GM12801 (cell line): ENCODE data around the gene ACKR3.

Experiments
- TF ChIP-seq, protein P1 (sequence below): IDR thresholded peaks from one replicate; pipeline ENCODE4 v1.5.1; 2011; ENCODE audit warnings: control low read depth; ENCODE audit not compliant: insufficient read length; ENCODE audit errors: extremely low read depth

The ACKR3 gene

DNA sequence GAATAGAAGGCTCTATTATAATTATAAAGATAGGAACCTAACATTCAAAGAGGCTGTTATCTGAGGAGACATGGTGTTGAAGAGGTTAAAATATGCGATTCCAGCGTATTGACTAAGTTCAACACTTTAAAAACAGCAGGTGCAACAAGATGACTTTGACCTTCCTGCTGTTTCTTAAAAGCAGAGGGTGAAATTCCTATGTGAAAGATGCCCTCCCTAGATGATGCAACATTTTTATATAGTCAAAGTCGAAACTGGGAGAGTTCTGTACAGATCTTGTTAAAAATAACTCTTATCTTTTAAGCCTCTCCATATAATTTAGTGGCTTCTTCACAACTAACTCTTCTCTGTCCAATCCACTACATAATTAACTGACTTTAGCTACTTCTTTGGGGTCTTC lies 4.4 kb upstream of the ACKR3 start:
- TF ChIP-seq, protein P1, sequence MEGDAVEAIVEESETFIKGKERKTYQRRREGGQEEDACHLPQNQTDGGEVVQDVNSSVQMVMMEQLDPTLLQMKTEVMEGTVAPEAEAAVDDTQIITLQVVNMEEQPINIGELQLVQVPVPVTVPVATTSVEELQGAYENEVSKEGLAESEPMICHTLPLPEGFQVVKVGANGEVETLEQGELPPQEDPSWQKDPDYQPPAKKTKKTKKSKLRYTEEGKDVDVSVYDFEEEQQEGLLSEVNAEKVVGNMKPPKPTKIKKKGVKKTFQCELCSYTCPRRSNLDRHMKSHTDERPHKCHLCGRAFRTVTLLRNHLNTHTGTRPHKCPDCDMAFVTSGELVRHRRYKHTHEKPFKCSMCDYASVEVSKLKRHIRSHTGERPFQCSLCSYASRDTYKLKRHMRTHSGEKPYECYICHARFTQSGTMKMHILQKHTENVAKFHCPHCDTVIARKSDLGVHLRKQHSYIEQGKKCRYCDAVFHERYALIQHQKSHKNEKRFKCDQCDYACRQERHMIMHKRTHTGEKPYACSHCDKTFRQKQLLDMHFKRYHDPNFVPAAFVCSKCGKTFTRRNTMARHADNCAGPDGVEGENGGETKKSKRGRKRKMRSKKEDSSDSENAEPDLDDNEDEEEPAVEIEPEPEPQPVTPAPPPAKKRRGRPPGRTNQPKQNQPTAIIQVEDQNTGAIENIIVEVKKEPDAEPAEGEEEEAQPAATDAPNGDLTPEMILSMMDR: no peak

DNA sequence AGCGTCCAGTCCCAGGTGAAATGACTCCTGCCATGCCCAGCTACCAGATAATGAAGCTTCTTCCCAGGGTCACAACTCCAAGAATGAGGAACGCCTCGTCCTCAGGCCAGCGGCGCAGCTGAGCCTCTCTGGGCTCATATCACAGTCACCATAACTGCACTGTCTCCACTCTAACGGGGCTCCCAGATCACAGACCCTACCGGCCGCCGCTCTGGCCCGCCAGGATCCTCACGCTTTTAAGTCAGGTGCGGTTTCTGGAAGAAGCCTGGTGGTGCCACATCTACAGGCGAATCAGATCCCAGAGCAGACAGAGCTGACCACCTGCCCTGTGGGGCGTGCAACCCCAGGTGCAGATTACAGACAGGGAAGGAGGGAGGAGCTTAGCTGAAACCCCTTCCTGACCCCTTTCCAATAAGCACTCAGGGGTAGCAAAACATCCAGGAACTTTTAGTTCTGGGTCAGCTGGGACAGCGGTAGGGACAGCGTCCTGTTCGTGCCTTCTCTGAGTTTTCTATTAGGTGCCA lies 3.7 kb upstream of the ACKR3 start:
- TF ChIP-seq, protein P1: no peak

DNA sequence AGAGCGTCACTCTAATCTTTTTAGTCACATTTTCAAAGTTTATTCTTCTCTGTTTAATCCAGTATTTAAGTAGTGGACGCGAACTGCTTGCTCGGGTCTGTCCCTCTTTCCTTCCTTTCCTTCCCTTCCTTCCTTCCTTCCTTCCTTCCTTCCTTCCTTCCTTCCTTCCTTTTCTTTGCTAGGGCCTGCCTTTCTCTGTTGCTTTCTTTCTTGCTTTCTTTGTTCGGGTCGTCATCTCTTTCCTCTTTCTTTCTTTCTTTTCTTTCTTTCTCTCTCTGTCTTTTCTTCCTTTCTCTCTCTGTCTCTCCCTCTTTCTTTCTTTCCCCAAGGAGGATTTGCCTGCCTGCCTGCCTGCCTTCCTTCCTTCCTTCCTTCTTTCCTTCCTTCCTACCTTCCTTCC lies 3.0 kb upstream of the ACKR3 start:
- TF ChIP-seq, protein P1: no peak

DNA sequence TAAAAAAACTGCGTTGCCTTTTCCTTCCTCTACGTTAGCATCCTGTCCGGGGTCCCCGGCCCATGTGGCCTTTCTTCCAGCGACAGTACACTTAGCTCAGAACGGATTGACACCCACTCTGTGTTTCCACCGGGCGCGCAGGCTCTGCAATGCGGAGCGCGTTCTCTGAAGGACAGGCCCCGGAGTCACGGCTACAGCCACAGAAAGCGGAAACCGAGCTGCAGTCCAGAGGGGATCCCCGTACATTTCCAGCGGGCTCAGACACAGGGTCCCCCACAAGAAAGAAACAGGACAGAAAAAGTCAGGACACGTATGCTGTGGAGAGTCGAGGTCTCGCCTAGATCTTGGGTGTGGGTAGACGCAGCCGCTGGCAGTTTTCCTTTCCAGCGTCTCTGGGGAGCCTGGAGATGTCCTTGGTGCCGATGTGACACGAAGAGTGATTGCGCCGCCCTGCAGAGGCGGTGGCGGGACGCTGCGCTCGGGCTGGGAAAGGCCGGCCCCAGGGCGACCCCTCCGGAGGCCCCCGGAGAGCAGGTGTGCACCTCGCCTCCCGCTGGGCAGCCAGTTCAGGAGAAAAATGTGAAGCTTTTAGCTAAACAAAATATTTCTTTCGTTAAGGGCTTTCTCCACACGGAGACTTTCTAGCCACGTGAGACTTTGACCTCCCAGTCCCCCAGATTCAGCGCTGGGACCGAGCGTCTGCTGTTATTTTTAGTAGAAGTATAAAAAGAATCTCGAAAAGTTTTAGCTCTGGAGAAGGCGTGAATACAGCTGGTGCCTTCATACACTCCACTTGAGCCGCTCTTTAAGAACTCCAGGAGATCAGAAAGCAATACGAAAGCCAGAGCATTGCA lies 1.3 kb upstream of the ACKR3 start:
- TF ChIP-seq, protein P1: no peak

DNA sequence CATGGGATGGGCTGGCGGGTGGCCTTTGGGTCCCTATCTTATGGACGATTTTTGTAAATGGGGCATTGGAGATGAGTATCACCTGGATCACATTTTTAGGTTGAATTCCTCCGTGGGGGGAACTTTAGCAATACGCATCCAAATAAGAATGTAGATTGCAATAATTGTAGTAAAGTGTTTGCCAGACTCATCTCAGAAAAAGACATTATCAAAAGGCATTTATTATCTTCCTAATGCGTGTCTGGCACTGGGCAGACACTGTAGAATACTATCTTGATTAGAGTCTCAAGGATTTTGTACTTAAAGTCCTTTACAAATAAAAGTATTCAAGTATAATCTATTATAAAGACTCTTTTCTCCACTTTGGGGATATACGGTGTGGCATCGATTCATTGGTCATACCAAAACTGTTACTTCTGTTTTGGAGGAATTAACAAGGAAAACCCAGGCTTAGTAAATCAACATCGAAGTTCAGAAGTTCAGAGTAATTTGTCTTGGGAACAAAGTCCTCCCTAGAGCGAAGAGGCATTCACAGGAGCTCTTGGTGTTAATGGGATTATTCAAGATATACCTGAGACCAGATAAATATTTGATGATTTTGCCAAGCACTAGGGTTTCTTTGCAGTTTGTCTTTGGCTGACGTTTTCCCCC lies 578 bp upstream of the ACKR3 start:
- TF ChIP-seq, protein P1: no peak

DNA sequence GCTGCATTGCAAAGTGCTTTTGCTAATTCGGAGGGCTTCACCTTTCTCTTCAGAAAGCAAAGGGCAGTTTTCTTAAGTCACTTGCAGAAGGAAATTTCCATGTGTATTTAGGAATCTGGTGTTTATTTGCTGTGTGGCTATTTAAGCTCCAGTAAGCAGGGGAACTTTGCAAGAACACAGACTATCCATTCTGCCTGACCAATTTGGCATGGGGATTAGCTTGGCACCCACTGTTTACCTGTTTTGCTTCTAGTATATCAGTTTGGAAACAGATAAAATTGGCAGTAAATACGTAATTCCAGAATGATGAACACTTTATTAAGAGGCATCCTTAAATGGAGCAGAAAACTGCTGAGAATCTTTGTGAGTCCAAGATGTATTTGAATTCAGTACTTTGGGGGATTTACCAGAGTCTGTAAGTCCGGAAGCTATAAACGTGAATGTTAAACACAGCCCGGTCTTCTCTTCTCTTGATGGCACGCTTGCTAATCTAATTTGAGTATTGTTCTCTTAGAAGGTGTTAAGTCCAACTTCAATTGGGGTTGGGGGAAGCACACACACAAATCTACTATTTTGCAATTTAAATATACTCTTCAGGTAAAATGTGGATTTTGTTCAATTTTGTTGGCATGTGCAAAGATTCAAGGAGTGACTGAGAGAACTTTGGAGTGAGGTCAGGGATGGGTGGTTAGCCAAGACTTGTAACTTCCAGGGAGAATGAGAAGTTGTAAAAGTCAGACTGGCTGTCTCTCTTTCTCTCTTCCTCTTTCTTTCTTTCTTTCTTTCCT lies 650 bp downstream of the ACKR3 start:
- TF ChIP-seq, protein P1: no peak

DNA sequence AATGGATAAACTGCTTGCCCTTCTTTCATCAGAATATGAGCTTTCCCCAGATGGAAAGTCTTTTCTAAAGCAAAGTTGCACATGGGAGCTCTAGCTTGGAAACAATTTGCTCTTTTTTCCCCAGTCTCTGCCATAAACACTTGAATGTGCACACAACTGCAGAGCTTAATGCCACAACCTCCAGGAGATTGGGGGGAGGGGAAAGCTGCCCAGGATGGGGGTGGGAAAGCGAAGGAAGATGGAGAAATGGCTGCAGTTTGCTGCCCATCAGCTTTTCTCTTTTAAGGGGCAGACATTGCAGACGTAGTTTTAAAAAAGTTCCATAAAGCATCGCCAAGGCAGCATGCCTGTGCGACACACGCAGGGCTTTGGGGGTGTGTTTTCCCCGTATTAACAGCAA lies 1.5 kb downstream of the ACKR3 start:
- TF ChIP-seq, protein P1: no peak
